Neural progenitor cell (in vitro differentiated cells): Measurements from ENCODE around the gene TUBB3.

Source experiments
- EZH2 ChIP-seq: fragments of 200-600 bp; sonication (generic); IDR thresholded peaks from 2 replicates; pipeline ENCODE4 v1.6.1; 2017; ENCODE audit warnings: antibody characterized with exemption, mild to moderate bottlenecking, moderate library complexity
- EZH2phosphoT487 ChIP-seq: fragments of 200-600 bp; sonication (generic); IDR thresholded peaks from 2 replicates; pipeline ENCODE4 v1.6.1; 2017; ENCODE audit warnings: antibody characterized with exemption
- TF ChIP-seq, protein P1 (sequence below): fragments of 200-600 bp; sonication (generic); IDR thresholded peaks from 2 replicates; pipeline ENCODE4 v1.5.1; 2017; ENCODE audit warnings: antibody characterized with exemption, mild to moderate bottlenecking

DNA sequence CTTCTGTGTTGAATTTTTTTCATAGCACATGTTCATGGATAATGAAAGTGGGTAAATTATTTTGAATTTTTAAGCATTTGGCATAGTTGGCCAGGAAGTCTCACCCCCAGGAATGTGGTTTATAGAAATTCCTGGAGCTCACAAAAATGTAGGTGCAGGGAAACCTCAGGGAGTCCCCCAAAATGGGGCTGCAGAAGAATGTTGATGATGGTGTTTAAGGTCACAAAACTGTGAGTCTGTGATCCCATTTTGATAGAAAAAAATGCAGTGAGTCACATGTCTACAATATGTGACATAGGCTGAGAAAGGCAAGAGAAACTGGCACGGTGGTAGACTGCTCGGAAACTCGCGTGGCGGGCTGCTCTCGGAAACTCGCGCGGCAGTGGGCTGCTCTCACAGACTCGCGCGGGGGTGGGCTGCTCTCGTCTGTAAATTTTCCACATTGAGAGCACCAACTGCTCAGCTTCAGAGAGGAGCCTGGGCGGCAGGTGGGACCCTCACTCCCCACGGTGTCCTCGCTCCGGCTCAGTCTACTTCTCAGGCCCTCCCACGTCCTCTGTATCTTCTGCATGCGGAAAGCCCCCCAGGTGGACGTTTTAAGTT is 23.2 kb upstream of the TUBB3 start:
- TF ChIP-seq, protein P1, sequence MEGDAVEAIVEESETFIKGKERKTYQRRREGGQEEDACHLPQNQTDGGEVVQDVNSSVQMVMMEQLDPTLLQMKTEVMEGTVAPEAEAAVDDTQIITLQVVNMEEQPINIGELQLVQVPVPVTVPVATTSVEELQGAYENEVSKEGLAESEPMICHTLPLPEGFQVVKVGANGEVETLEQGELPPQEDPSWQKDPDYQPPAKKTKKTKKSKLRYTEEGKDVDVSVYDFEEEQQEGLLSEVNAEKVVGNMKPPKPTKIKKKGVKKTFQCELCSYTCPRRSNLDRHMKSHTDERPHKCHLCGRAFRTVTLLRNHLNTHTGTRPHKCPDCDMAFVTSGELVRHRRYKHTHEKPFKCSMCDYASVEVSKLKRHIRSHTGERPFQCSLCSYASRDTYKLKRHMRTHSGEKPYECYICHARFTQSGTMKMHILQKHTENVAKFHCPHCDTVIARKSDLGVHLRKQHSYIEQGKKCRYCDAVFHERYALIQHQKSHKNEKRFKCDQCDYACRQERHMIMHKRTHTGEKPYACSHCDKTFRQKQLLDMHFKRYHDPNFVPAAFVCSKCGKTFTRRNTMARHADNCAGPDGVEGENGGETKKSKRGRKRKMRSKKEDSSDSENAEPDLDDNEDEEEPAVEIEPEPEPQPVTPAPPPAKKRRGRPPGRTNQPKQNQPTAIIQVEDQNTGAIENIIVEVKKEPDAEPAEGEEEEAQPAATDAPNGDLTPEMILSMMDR: no peak
- TF ChIP-seq EZH2 (no peak), EZH2phosphoT487 (no peak)
